Adrenal gland (tissue), 12 donors: Measurements from ENCODE around the gene CADM1. TPM values are rescaled to one million over a fixed set of nuclear protein-coding genes. Genes with fewer than 3 reads are reported as not detected.
A peak's percentile ranks its signal among the peaks of the same experiment; 100 is the strongest.

Experiments
- DNase-seq, 7 donors: peaks; one replicate each; pipeline ENCODE4 v3.0.0-alpha.2; 2019 to 2020
- H3K27ac ChIP-seq, 5 donors: fragments of 200-600 bp; sonication (generic) in 4 of 5; 1 replicate in 3 of 5; 2 replicates in 2 of 5; pipeline versions ENCODE4 v1.5.1 to v1.8.0; 2016 to 2020; ENCODE audit warnings: mild to moderate bottlenecking in 1 of 5
- H3K27me3 ChIP-seq: fragments of 200-600 bp; 2 replicates; pipeline ENCODE4 v1.8.0; 2021
- H3K36me3 ChIP-seq, 2 donors: fragments of 200-600 bp; replicated peaks in 1 of 2; 1 replicate in 1 of 2; 2 replicates in 1 of 2; pipeline versions ENCODE4 v1.5.1 to v1.8.0; 2018 to 2022
- H3K4me1 ChIP-seq, 2 donors: fragments of 200-600 bp; replicated peaks in 1 of 2; 1 replicate in 1 of 2; 2 replicates in 1 of 2; pipeline versions ENCODE4 v1.5.1 to v1.8.0; 2018 to 2021
- H3K4me3 ChIP-seq, 4 donors: fragments of 200-600 bp; sonication (generic) in 3 of 4; one replicate each; pipeline ENCODE4 v1.5.1; 2016 to 2018
- H3K9me3 ChIP-seq, 3 donors: fragments of 200-600 bp; sonication (generic) in 1 of 3; replicated peaks in 1 of 3; 1 replicate in 2 of 3; 2 replicates in 1 of 3; pipeline versions ENCODE4 v1.5.1 to v1.8.0; 2016 to 2021
- CTCF ChIP-seq, 6 experiments: fragments of 450-650 bp in 4 of 6; fragments of 200-600 bp in 2 of 6; sonication (generic) in 1 of 6; IDR thresholded peaks; 1 replicate in 5 of 6; 2 replicates in 1 of 6; pipeline versions ENCODE4 v1.5.1 to v1.8.0; 2016 to 2021; ENCODE audit warnings: antibody characterized with exemption in 6 of 6, mild to moderate bottlenecking in 2 of 6, moderate library complexity in 1 of 6
- POLR2A ChIP-seq, 2 donors: fragments of 450-650 bp; IDR thresholded peaks; one replicate each; pipeline ENCODE4 v1.6.1; 2017; ENCODE audit warnings: antibody characterized with exemption in 2 of 2, mild to moderate bottlenecking in 2 of 2, moderate library complexity in 1 of 2
- WGBS, 4 donors: extraction: QIAGEN DNeasy Blood & Tissue Kit in 2 of 4; methylation state at CpG; one replicate each; pipeline versions ENCODE4 v1.1.5 to v1.1.7; 2013 to 2017; 5-methylcytosine and 5-hydroxymethylcytosine counted together
- intact Hi-C, 2 donors: fragments of 100-400 bp; cut with DNase I; formaldehyde crosslinking; loops; one replicate each; pipeline versions ENCODE4 v1.14.1 to v1.15.0; 2022 to 2023
- polyA plus RNA-seq, 3 donors: library from polyadenylated mRNA; stranded (reverse); fragments of 200-250 nt in 2 of 3; fragments of 350-450 nt in 1 of 3; fragmentation: Illumina TruSeq in 1 of 3; extraction: RNeasy Lipid Tissue Mini Kit (QIAGEN cat#74804) in 1 of 3; gene quantifications; one replicate each; pipeline ENCODE4 v1.2.3, GENCODE V29; 2013 to 2014
- total RNA-seq, 9 donors: library from RNA; depleted of rRNA in 4 of 9; stranded (reverse); fragments of >200 nt in 4 of 9; fragments of 120-200 nt in 1 of 9; fragmentation: NEBNext Ultra II Directional in 1 of 9; extraction: Animal tissue kit (Norgen Biotek cat#: 25700) in 1 of 9; gene quantifications; one replicate each; pipeline versions ENCODE4 v1.1.0 to v1.2.4, GENCODE V29; 2013 to 2023
- donor health status: healthy with polysubstance abuse.
- donor health status: Bipolar disorder and iron deficiency.
- donor health status: DM: yes; HTN: yes; CAD: no.
- donor health status: DM: no; HTN: no; CAD: no.
- donor health status: DM: no; HTN: no; CAD: no.
- donor health status: DM: yes; HTN: yes; CAD: no.

The CADM1 gene
- total and polyA plus RNA-seq, 12 donors: 21.6 to 256 (median 39.8) TPM

DNA sequence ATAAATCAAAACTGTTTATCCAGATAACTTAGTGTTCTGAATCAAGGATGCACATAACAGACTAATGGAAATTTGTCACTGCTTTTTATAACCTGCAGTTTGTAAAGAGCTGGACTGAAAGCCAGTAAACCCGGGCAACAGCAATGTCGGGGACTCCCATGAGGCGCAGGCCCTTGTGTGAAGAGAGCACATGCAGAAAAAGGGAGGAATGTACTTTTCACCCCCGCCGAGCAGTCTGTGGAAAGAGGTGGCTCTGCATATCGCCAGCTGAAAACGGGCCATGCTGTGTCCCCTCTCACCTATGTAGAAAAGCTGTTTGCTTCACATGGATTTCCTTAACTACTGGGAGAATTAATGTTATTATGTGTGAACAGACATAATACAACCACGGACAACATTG lies 291.2 kb downstream of the CADM1 start:
- Histone ChIP-seq H3K4me1 (no peaks in the 10 kb centered on the region), H3K27ac (no peak overlapping the region), H3K27me3 (no peaks in the 10 kb centered on the region), H3K9me3 (no peaks in the 10 kb centered on the region), H3K36me3 (no peaks in the 10 kb centered on the region), H3K4me3 (no peak overlapping the region)
- DNase-seq: no peak
- WGBS, 4 donors: 75 to 90% (median 81%) methylated on average over 8 of the region's 8 CpGs
- TF ChIP-seq POLR2A (IDR thresholded peaks at IDR 0.05) (no peak), CTCF (IDR thresholded peaks at IDR 0.05) (no peak)
- intact Hi-C loops: no loop called here

- TF ChIP-seq POLR2A (IDR thresholded peaks at IDR 0.05) (no peak), CTCF (IDR thresholded peaks at IDR 0.05) (no peak)
- WGBS, 4 donors: 95 to 100% (median 96%) methylated on average over 3 of the region's 3 CpGs
- Histone ChIP-seq H3K4me1 (no peaks in the 10 kb centered on the region), H3K27ac (no peak overlapping the region), H3K4me3 (no peak overlapping the region), H3K36me3 (no peaks in the 10 kb centered on the region), H3K9me3 (no peaks in the 10 kb centered on the region), H3K27me3 (no peaks in the 10 kb centered on the region)
- no peak for DNase-seq
- intact Hi-C loops: no loop called here
These were observed 295.4 kb downstream of the CADM1 start for GRCh38 chr11:115208808-115209259.

DNA sequence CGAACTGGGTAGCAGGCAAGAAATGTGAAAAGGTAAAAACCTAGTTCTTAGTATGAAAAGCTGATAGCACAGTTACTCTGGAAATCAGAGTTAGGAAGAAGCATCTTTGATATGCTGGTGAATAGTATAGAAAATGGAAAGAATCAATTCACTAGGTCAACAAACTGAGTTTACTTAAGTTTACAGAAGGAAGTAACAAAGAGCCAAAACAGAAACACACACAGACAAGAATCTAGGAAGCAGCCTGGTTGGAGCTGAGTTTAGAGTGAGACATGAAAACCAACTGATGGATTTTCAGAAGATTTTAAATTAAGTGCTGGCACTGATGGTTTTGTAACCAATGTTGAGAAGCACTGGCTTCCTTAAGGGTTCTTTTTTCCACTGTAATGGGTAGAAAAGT lies 296.3 kb downstream of the CADM1 start:
- no peaks in the 10 kb centered on the region for H3K27me3 ChIP-seq
- H3K4me3 ChIP-seq: no peak overlapping the region
- H3K27ac ChIP-seq: no peak overlapping the region
- no peaks in the 10 kb centered on the region for H3K36me3 ChIP-seq
- no peaks in the 10 kb centered on the region for H3K4me1 ChIP-seq
- DNase-seq: no peak
- intact Hi-C loops: no loop called here
- 91 to 97% (median 92%) methylated on average over 1 of the region's 1 CpG for WGBS, 4 donors
- TF ChIP-seq POLR2A (IDR thresholded peaks at IDR 0.05) (no peak), CTCF (IDR thresholded peaks at IDR 0.05) (no peak)
- H3K9me3 ChIP-seq: no peaks in the 10 kb centered on the region

- H3K36me3 ChIP-seq: no peaks in the 10 kb centered on the region
- no peaks in the 10 kb centered on the region for H3K4me1 ChIP-seq
- H3K27me3 ChIP-seq: no peaks in the 10 kb centered on the region
- DNase-seq: no peak
- intact Hi-C loops: no loop called here
- H3K4me3 ChIP-seq: no peak overlapping the region
- H3K27ac ChIP-seq: peak overlapping the region in 1 of 5 donors; percentile 23
- H3K9me3 ChIP-seq: no peaks in the 10 kb centered on the region
- WGBS, 4 donors: 31 to 37% (median 35%) methylated on average over 4 of the region's 4 CpGs
- TF ChIP-seq CTCF (IDR thresholded peaks at IDR 0.05) (no peak), POLR2A (IDR thresholded peaks at IDR 0.05) (no peak)
These were observed 297.0 kb downstream of the CADM1 start for GRCh38 chr11:115207166-115207591.
